ENCODE results near the gene CCDC73.
A peak's percentile ranks its signal among the peaks of the same experiment; 100 is the strongest.

Gene CCDC73

DNA sequence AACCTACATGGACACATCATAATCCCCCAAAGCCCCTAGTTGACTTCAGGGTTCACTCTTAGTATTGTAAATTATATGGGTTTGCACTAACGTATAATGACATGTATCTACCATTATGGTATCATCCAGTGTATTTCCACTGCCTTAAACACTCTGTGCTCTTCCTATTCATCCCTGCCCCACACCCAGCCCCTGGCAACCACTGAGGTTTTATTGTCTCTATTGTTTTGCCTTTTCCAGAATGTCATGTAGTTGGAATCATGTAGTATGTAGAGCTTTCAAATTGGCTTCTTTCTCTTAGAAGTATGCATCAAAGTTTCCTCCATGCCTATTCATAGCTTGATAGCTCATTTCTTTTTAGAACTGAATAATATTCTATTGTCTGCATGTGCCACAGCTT is 227.3 kb downstream of the CCDC73 start:
- DNase-seq (ENCODE audit: low read depth) = no peak

DNA sequence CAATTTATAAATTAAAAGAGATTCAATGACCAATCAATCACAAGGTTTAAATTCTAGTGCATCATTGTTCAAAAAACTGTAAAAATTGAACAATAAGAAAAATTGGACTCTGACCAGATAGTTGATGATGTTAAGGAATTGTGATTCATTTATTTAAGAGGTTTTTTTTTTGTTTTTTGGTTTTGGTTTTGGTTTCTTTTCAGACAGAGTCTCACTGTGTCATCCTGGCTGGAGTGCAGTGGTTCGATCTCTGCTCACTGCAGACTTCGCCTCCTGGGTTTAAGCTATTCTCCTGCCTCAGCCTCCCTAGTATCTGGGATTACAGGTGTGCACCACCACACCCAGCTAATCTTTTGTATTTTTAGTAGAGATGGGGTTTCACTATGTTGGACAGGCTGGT is 227.9 kb downstream of the CCDC73 start:
- H3K9ac ChIP-seq (ENCODE audit: low read length) = no peak overlapping the region
- H3K36me3 ChIP-seq (ENCODE audit: control insufficient read depth, insufficient read depth, low read length, severe bottlenecking) = no peaks in the 10 kb centered on the region
- H3K9me3 ChIP-seq (ENCODE audit: control insufficient read depth, low read length) = no peaks in the 10 kb centered on the region
- H3K4me3 ChIP-seq (ENCODE audit: low read length) = no peak overlapping the region
- no peaks in the 10 kb centered on the region for H3K27me3 ChIP-seq (replicated peaks; ENCODE audit: control insufficient read depth, insufficient read depth, low read length)
- no peak for DNase-seq (ENCODE audit: low read depth)
- no peaks in the 10 kb centered on the region for H3K4me1 ChIP-seq (ENCODE audit: control insufficient read depth, insufficient read depth, low read length)

More for the DNA sequence above, 227.3 kb downstream of the CCDC73 start:
- Histone ChIP-seq H3K4me1 (ENCODE audit: control insufficient read depth, insufficient read depth, low read length) (no peaks in the 10 kb centered on the region), H3K36me3 (ENCODE audit: control insufficient read depth, insufficient read depth, low read length, severe bottlenecking) (no peaks in the 10 kb centered on the region), H3K27me3 (replicated peaks; ENCODE audit: control insufficient read depth, insufficient read depth, low read length) (no peaks in the 10 kb centered on the region), H3K9ac (ENCODE audit: low read length) (no peak overlapping the region), H3K9me3 (ENCODE audit: control insufficient read depth, low read length) (no peaks in the 10 kb centered on the region), H3K4me3 (ENCODE audit: low read length) (no peak overlapping the region)

DNA sequence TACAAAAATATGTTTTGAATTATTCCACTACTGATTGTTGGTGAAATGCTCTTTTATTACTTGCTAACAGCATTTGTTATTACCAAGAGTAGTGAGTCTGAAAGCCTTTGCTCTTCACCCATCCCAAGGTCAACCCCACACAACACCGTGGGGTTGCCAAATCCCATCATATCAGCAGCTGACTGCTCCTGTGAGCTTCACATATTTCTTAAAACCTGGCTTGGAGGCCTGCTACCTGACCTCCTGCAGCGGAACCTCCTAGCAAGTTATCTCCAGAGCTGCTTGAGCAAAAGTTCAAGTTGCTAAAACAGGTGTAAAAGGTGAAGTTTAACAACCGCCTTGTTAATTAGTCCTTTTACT is 230.9 kb downstream of the CCDC73 start:
- H3K4me1 ChIP-seq (ENCODE audit: control insufficient read depth, insufficient read depth, low read length) = no peaks in the 10 kb centered on the region

DNA sequence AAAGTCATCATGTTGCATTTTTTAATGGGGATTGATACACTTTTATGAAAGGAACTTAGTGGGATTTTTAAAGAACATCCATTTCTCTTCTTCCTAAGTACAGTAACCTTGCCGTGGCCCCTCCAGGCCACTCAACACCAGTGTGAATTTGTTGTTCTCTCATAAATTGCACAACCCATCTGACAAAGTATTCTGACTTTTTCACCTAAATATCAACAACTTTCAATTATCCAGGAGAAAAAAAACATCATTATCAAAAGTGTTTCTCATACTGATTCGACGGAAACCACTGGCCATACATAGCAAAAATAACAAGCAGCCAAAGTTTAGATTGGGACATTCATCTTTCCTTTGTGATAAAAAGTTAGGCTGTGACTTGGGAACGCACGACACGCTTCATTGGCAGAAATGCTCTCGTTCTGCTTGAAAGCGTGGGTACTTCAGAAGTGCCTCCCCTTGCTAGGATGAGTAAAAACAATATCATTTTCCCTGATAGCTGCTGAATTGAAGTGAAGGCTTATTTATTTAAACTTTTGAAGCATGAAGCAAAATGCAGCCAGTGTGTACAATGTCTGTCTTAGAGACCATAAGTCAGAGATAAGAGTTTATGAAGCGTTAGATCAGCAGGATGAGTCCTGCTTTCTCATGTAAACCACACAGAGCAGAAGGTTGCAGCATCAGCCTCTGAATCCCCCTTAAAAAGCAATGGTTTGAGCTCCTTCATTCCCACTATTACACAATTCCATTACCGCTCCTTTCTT is 231.4 kb downstream of the CCDC73 start:
- Histone ChIP-seq H3K9me3 (ENCODE audit: control insufficient read depth, low read length) (no peaks in the 10 kb centered on the region), H3K36me3 (ENCODE audit: control insufficient read depth, insufficient read depth, low read length, severe bottlenecking) (no peaks in the 10 kb centered on the region), H3K4me3 (ENCODE audit: low read length) (no peak overlapping the region), H3K27me3 (replicated peaks; ENCODE audit: control insufficient read depth, insufficient read depth, low read length) (peaks cover 4% of the 10 kb centered on the region), H3K4me1 (ENCODE audit: control insufficient read depth, insufficient read depth, low read length) (no peaks in the 10 kb centered on the region), H3K9ac (ENCODE audit: low read length) (no peak overlapping the region)
- peak; percentile 14 for DNase-seq (ENCODE audit: low read depth)

More for the DNA sequence above, 230.9 kb downstream of the CCDC73 start:
- Histone ChIP-seq H3K36me3 (ENCODE audit: control insufficient read depth, insufficient read depth, low read length, severe bottlenecking) (no peaks in the 10 kb centered on the region), H3K9ac (ENCODE audit: low read length) (no peak overlapping the region), H3K4me3 (ENCODE audit: low read length) (no peak overlapping the region), H3K27me3 (replicated peaks; ENCODE audit: control insufficient read depth, insufficient read depth, low read length) (peaks cover 4% of the 10 kb centered on the region), H3K9me3 (ENCODE audit: control insufficient read depth, low read length) (no peaks in the 10 kb centered on the region)
- DNase-seq (ENCODE audit: low read depth) = no peak

DNA sequence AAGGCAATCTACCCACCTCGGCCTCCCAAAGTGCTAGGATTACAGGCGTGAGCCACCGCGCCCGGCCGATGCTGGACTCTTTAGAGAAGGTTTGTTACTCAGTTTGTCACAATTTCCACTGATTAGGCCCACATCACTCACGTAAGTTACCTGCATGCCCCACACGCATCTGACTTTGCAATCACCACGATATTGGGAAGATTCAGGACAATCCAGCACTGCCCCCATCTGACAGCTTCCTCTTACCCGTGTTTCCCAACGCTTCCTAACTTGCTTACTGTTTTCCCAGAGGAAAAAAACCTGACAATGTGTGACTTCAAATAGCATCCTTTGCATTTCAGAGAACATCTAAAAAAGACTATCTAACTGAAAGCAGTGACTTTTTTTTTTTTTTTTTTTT is 232.6 kb downstream of the CCDC73 start:
- Histone ChIP-seq H3K36me3 (ENCODE audit: control insufficient read depth, insufficient read depth, low read length, severe bottlenecking) (no peaks in the 10 kb centered on the region), H3K4me1 (ENCODE audit: control insufficient read depth, insufficient read depth, low read length) (no peaks in the 10 kb centered on the region), H3K4me3 (ENCODE audit: low read length) (no peak overlapping the region), H3K9me3 (ENCODE audit: control insufficient read depth, low read length) (no peaks in the 10 kb centered on the region), H3K27me3 (replicated peaks; ENCODE audit: control insufficient read depth, insufficient read depth, low read length) (peaks cover 4% of the 10 kb centered on the region), H3K9ac (ENCODE audit: low read length) (no peak overlapping the region)
- DNase-seq (ENCODE audit: low read depth) = no peak

- Histone ChIP-seq H3K36me3 (ENCODE audit: control insufficient read depth, insufficient read depth, low read length, severe bottlenecking) (no peaks in the 10 kb centered on the region), H3K9ac (ENCODE audit: low read length) (no peak overlapping the region), H3K4me1 (ENCODE audit: control insufficient read depth, insufficient read depth, low read length) (no peaks in the 10 kb centered on the region), H3K9me3 (ENCODE audit: control insufficient read depth, low read length) (no peaks in the 10 kb centered on the region), H3K27me3 (replicated peaks; ENCODE audit: control insufficient read depth, insufficient read depth, low read length) (peaks cover 8% of the 10 kb centered on the region), H3K4me3 (ENCODE audit: low read length) (no peak overlapping the region)
- no peak for DNase-seq (ENCODE audit: low read depth)
Observed at GRCh38 chr11:32555895-32556294, 238.6 kb downstream of the CCDC73 start.

- H3K4me1 ChIP-seq (ENCODE audit: control insufficient read depth, insufficient read depth, low read length) = no peaks in the 10 kb centered on the region
- H3K36me3 ChIP-seq (ENCODE audit: control insufficient read depth, insufficient read depth, low read length, severe bottlenecking) = no peaks in the 10 kb centered on the region
- no peaks in the 10 kb centered on the region for H3K9me3 ChIP-seq (ENCODE audit: control insufficient read depth, low read length)
- peaks cover 8% of the 10 kb centered on the region for H3K27me3 ChIP-seq (replicated peaks; ENCODE audit: control insufficient read depth, insufficient read depth, low read length)
- no peak overlapping the region for H3K4me3 ChIP-seq (ENCODE audit: low read length)
- no peak for DNase-seq (ENCODE audit: low read depth)
- no peak overlapping the region for H3K9ac ChIP-seq (ENCODE audit: low read length)
Observed at GRCh38 chr11:32555091-32555490, 239.4 kb downstream of the CCDC73 start.

Measured in adipocyte (in vitro differentiated cells).